B cell (primary cell): ENCODE data around the gene SRRM5.

Experiments used
- EZH2 ChIP-seq: IDR thresholded peaks from 2 replicates; pipeline ENCODE4 v1.6.1; 2012; ENCODE audit warnings: borderline replicate concordance, low read depth, mild to moderate bottlenecking, moderate library complexity, low read length; ENCODE audit not compliant: insufficient read depth, poor library complexity, severe bottlenecking
- TF ChIP-seq, protein P1 (sequence below): fragments of 200-600 bp; IDR thresholded peaks from one replicate; pipeline ENCODE4 v1.8.0; 2022; ENCODE audit warnings: antibody characterized with exemption, mild to moderate bottlenecking

DNA sequence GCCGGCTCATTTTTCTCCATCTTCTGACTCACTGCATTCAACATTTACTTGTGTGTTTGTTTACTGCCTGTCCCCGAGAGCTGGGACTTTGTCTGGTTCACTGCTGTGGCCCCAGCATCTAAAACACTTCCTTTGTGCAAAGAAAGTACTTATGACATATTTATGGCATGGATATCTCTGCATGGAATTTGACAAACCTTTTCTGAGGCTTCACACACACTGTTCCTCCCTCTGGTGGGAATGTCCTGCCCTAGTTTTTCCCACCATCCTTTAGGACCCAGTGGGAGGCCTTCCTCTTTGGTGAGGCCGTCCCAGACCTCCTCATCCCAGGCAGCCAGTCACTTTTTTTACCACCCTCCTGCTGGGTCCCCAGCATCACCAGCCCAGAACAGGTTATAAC is 1.4 kb upstream of the SRRM5 start:
- TF ChIP-seq, protein P1, sequence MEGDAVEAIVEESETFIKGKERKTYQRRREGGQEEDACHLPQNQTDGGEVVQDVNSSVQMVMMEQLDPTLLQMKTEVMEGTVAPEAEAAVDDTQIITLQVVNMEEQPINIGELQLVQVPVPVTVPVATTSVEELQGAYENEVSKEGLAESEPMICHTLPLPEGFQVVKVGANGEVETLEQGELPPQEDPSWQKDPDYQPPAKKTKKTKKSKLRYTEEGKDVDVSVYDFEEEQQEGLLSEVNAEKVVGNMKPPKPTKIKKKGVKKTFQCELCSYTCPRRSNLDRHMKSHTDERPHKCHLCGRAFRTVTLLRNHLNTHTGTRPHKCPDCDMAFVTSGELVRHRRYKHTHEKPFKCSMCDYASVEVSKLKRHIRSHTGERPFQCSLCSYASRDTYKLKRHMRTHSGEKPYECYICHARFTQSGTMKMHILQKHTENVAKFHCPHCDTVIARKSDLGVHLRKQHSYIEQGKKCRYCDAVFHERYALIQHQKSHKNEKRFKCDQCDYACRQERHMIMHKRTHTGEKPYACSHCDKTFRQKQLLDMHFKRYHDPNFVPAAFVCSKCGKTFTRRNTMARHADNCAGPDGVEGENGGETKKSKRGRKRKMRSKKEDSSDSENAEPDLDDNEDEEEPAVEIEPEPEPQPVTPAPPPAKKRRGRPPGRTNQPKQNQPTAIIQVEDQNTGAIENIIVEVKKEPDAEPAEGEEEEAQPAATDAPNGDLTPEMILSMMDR = no peak
- TF ChIP-seq EZH2 = no peak
